NCI-H1694 treated with DMSO at 0.1 percent for 48 hours (cell line): Measurements from ENCODE around the gene UTP25.
"Not testable (repeated sequence)": the region's sequence is repeated elsewhere in the genome, so short reads cannot be mapped to it uniquely, and the experiment has no call there.

Experiments
- DNase-seq: peaks from one replicate; lab custom pipeline; 2025; lab: John Stamatoyannopoulos, UW

The UTP25 gene

GRCh38 chr1:209895709-209896108, 67.9 kb downstream of the UTP25 start:
- DNase-seq, result no peak

DNA sequence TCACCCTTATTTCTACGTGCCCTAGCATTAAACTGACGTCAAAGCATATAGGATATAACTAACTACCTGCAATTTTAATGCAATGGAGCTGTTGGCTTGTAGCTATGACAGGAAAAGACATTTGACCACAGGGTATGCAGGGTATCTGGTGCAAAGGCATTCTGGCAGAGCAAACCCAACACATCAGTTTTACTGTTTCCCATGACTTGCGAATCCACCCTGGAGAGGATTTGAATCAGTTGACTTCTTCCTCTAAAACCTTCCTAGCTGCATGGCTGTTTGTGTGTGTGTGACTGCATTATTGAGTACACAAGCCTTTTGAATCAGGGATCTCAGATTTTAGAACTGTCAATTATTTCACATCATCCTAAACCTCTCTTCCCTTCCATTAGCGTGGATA, 68.6 kb downstream of the UTP25 start:
- DNase-seq, result no peak

DNA sequence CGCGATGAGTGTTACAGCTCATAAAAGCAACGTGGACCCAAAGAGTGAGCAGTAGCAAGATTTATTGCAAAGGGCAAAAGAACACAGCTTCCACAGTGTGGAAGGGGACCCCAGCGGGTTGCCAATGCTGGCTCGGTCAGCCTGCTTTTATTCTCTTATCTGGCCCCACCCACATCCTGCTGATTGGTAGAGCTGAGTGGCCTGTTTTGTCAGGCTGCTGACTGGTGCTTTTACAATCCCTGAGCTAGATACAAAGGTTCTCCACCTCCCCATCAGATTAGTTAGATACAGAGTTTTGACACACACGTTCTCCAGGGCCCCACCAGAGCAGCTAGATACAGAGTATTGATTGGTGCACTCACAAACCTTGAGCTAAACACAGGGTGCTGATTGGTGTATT, 70.5 kb downstream of the UTP25 start:
- not testable (repeated sequence) for DNase-seq

DNA sequence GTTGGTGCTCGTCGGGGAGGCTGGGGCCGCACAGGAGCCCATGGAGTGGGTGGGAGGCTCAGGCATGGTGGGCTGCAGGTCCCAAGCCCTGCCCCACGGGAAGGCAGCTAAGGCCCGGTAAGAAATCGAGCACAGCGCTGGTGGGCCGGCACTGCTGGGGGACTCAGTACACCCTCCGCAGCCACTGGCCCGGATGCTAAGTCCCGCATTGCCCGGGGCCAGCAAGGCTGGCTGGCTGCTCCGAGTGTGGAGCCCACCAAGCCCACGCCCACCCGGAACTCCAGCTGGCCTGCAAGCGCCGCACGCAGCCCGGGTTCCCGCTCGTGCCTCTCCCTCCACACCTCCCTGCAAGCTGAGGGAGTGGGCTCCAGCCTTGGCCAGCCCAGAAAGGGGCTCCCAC, 71.1 kb downstream of the UTP25 start:
- DNase-seq, result not testable (repeated sequence)

GRCh38 chr1:209899948-209900347, 72.2 kb downstream of the UTP25 start:
- DNase-seq, result no peak

DNA sequence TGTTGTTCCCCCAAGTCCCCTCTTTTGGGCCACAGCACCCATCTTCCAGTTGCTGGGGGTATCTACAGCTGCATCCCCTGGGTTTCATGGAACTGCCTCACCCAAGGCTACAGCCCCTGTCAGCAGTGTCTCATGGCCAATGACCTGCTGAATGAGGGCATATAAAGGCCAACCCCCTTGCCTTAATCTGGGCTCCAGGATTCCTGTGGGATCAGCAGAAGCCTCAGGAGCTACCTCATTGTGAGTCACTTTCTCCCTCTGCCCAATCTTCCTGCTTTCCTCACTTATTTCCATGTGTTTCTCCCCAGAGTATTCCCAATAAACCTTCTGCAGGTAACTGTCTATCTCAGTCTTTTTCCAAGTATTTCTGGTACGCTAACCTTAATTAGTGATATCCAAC, 73.0 kb downstream of the UTP25 start:
- DNase-seq, result no peak

DNA sequence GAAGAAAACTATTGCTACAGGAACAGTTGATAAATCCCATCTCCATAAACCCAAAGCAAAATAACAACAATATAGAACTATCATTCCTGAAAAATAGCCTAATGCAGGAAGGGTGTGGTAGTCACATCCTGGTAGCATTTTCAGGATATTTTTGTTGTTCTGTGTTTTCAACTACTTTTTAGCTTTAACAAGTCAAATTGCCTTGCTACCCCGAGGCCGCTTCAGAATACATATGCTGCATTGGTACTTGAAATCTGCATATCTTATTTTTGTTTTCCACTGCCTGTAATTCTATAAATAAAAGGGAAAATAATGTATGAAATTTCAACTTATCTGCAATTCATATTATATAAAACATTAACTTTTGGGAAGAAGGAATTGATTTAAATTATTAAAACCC, 73.4 kb downstream of the UTP25 start:
- no peak for DNase-seq

DNA sequence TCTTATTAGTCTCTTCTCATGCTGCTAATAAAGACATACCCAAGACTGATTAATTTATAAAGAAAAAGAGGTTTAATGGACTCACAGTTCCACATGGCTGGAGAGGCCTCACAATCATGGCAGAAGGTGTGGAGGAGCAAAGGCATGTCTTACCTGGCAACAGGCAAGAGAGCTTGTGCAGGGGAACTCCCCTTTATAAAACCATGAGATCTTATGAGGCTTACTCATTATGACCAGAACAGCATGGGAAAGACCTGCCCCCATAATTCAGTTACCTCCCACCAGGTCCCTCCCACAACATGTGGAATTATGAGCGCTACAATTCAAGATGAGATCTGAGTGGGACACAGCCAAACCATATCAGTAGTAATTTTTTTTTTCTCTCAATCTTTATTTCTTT, 77.0 kb downstream of the UTP25 start:
- not testable (repeated sequence) for DNase-seq
